DMS53 (cell line): ENCODE results near the gene RPS18.
A peak's percentile ranks its signal among the peaks of the same experiment; 100 is the strongest.

Source experiments
- DNase-seq: peaks from one replicate; lab custom pipeline; 2025; lab: John Stamatoyannopoulos, UW

Gene RPS18

GRCh38 chr6:33289784-33290315, 18.0 kb downstream of the RPS18 start:
- DNase-seq = peak; percentile 53

- no peak for DNase-seq
Measured at GRCh38 chr6:33290459-33290858, 18.6 kb downstream of the RPS18 start.

GRCh38 chr6:33292996-33293682, 21.3 kb downstream of the RPS18 start:
- DNase-seq = no peak

GRCh38 chr6:33294086-33294823, 22.4 kb downstream of the RPS18 start:
- no peak for DNase-seq

- DNase-seq = no peak
Measured at GRCh38 chr6:33295621-33296369, 23.9 kb downstream of the RPS18 start.

- DNase-seq = no peak
Measured at GRCh38 chr6:33296797-33297405, 25.0 kb downstream of the RPS18 start.

- peak; percentile 71 for DNase-seq
Measured at GRCh38 chr6:33297406-33297955, 25.6 kb downstream of the RPS18 start.

- peak; percentile 88 for DNase-seq
Measured at GRCh38 chr6:33297956-33298772, 26.3 kb downstream of the RPS18 start.

GRCh38 chr6:33298773-33299236, 26.9 kb downstream of the RPS18 start, which contains the start of gene RGL2:
RGL2 (minus strand) TSS chr6:33298942; CDS start chr6:33298610, 332 bp downstream.
- peak; percentile 84 for DNase-seq

GRCh38 chr6:33299237-33299944, 27.5 kb downstream of the RPS18 start:
- peak; percentile 98 for DNase-seq

GRCh38 chr6:33301877-33302276, 30.0 kb downstream of the RPS18 start:
- no peak for DNase-seq

- DNase-seq = no peak
Measured at GRCh38 chr6:33304216-33304615, 32.3 kb downstream of the RPS18 start.

GRCh38 chr6:33305052-33305451, 33.2 kb downstream of the RPS18 start:
- DNase-seq = no peak

GRCh38 chr6:33306356-33306755, 34.5 kb downstream of the RPS18 start:
- DNase-seq = no peak

GRCh38 chr6:33312361-33313104, 40.7 kb downstream of the RPS18 start:
- peak; percentile 91 for DNase-seq

- DNase-seq = peak; percentile 72
Measured at GRCh38 chr6:33313105-33313708, 41.3 kb downstream of the RPS18 start.

GRCh38 chr6:33313709-33314514, 42.0 kb downstream of the RPS18 start, which contains the start of gene TAPBP:
TAPBP (minus strand) TSS chr6:33314078; CDS start chr6:33314041, 37 bp downstream.
- peak; percentile 86 for DNase-seq

GRCh38 chr6:33314515-33314942, 42.7 kb downstream of the RPS18 start:
- peak; percentile 91 for DNase-seq
